ENCODE data around the gene BRPF1.

DNA sequence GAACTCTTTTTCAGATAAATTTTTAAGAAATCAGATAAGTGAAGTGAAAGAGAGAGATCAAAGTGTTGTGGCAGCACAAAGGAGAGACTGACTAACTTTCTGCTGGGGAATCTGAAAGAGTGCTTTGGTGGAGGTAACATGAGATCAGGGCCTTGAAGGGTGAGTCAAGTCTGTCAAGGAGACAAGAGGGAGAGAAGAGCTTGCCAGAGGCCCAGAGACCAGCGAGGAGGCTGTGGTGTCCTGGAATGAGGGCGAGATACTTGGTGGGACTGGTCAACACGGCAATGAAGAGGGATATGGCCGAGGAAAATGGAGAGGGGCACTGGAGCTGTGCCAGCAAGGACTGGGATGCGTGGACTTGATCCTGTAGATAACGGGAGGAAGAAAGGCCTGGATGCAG is 56.2 kb downstream of the BRPF1 start:
- TF ChIP-seq, protein P1, sequence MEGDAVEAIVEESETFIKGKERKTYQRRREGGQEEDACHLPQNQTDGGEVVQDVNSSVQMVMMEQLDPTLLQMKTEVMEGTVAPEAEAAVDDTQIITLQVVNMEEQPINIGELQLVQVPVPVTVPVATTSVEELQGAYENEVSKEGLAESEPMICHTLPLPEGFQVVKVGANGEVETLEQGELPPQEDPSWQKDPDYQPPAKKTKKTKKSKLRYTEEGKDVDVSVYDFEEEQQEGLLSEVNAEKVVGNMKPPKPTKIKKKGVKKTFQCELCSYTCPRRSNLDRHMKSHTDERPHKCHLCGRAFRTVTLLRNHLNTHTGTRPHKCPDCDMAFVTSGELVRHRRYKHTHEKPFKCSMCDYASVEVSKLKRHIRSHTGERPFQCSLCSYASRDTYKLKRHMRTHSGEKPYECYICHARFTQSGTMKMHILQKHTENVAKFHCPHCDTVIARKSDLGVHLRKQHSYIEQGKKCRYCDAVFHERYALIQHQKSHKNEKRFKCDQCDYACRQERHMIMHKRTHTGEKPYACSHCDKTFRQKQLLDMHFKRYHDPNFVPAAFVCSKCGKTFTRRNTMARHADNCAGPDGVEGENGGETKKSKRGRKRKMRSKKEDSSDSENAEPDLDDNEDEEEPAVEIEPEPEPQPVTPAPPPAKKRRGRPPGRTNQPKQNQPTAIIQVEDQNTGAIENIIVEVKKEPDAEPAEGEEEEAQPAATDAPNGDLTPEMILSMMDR (IDR thresholded peaks at IDR 0.05) = no peak
- no peak for TF ChIP-seq EZH2 (IDR thresholded peaks at IDR 0.05; ENCODE audit: borderline replicate concordance, insufficient read depth, low read depth, low read length, poor library complexity, severe bottlenecking)
